ENCODE data around the gene CHCHD5.
"Not testable (repeated sequence)": the region's sequence is repeated elsewhere in the genome, so short reads cannot be mapped to it uniquely, and the experiment has no call there.

DNA sequence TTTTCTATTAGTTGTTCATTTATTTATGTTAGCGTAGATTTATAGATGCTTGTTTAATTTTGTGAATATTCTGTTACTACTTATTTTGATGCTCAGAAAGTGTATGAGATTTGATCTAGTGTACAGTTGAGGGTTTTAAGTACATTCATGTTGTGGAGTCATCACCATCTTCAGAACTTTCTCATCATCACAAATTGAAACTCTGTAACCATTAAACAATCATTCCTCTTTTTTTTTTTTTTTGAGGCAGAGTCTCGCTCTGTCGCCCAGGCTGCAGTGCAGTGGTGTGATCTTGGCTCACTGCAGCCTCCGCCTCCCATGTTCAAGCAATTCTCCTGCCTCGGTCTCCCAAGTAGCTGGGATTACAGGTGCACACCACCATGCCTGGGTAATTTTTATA, 17.9 kb upstream of the CHCHD5 start:
- TF ChIP-seq, protein P1, sequence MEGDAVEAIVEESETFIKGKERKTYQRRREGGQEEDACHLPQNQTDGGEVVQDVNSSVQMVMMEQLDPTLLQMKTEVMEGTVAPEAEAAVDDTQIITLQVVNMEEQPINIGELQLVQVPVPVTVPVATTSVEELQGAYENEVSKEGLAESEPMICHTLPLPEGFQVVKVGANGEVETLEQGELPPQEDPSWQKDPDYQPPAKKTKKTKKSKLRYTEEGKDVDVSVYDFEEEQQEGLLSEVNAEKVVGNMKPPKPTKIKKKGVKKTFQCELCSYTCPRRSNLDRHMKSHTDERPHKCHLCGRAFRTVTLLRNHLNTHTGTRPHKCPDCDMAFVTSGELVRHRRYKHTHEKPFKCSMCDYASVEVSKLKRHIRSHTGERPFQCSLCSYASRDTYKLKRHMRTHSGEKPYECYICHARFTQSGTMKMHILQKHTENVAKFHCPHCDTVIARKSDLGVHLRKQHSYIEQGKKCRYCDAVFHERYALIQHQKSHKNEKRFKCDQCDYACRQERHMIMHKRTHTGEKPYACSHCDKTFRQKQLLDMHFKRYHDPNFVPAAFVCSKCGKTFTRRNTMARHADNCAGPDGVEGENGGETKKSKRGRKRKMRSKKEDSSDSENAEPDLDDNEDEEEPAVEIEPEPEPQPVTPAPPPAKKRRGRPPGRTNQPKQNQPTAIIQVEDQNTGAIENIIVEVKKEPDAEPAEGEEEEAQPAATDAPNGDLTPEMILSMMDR (IDR thresholded peaks at IDR 0.05; ENCODE audit: low read length) = not testable (repeated sequence)
- TF ChIP-seq EZH2phosphoT487 (IDR thresholded peaks at IDR 0.05; ENCODE audit: low read length); EZH2 (optimal IDR thresholded peaks at IDR 0.05; ENCODE audit: low read depth, low read length): not testable (repeated sequence)
